GM19025 (cell line): ENCODE measurements around the gene SMO.
"Not testable (repeated sequence)": the region's sequence is repeated elsewhere in the genome, so short reads cannot be mapped to it uniquely, and the experiment has no call there.

Source experiments
- ATAC-seq: cut with Tn5 transposase; IDR thresholded peaks from one replicate; pipeline ENCODE4 v1.9.1; 2021; ENCODE audit warnings: mild to moderate bottlenecking, low read depth, moderate library complexity; ENCODE audit not compliant: unreplicated experiment

Gene SMO

DNA sequence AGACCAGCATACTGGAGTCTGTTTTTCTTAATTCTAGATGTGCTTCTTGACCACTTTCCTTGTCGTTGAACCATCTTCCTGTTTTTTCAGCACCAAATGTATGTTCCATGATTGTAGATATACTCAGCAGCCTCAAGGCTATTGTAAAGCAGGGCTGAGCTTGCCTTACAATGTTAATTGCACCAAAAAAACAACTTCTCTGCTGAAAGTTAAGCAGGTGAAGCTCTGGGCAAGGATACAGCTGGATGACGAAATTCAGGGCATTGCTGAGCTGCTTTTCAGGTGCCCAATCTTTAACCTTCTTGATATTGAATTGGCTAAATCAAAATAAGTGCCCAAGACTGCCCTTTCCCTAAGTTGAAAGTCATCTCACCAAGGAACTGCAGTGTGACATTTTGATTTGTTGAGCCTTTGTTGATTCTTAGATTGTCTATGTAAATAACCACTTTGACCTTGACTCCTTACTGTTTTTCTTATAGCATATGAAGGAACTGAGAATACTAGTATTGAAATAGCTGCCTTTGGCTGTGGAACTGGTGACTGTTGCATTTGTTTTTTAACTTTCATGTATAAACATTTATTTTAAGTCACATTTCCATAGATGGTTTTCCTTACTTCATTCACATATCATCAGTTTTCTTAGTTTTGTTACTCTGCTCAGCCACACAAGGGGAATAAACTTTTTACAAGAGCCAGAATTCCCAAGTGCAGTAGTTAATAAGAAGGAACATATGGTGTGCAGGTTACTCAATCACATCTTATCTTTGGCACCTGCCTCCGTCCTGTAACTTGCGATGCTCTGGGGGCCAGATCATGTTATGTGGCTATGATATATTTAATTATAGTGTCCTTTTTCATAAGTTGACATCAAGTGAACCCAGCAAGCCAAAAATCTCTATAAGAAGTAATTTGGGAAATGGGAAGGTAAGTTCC is 39.5 kb downstream of the SMO start:
- no peak for ATAC-seq

DNA sequence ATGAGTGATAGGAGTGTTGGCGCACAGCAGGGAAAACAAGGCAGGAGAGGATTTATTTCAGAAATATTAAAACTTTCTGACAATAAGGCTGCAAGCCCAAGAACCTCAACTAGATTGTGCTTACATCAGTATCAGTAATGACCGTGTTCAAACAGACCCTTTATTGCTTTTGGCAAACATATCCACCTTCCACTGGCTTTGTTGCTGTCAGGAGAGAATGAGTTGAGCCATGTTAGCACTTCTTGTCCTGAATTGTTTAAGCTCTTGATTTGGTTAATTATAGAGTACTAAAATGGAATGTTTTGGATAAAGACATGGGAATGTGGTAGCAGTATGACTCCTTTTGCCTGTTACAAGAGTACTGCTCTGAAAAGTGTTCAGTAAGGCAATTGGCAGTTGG is 40.2 kb downstream of the SMO start:
- no peak for ATAC-seq

DNA sequence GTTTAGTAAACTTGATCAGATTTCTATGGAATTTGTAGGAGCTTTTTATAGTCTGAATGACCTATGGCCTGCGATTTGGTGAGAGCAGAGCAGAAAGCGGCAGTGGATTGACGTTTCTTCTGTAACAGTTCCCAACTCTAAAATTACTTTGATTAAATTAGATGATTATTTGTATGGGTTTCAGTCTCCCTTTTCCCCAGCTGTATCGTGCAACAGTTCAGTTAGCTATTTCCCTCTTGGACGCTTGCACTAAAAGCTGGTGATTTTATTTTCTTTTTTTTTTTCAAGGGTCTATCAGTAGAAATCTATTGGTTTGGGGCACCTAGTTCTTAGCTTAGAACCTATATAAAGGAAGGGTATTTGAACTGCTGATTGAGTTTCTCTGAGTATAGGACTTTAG is 43.2 kb downstream of the SMO start:
- ATAC-seq, result no peak

GRCh38 chr7:129238546-129238945 is 50.1 kb downstream of the SMO start:
- no peak for ATAC-seq

- ATAC-seq, result no peak
Observed at GRCh38 chr7:129240119-129240820, 51.8 kb downstream of the SMO start.

DNA sequence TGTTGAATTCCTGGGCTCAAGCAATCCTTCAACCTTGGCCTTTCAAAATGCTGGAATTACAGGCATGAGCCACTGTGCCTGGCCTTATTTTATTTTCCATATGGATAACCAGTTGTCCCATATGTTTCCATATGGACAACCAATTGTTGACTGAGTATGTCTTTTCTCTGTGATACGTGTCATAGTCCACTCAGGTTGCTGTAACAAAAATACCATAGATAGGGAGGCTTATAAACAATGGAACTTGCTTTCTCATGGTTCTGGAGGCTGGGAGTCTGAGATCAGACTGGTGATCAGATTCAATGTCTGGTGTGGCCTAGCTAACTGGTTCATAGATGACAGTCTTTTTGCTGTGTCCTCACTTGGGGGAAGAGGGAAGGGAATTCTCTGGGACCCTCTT is 55.8 kb downstream of the SMO start:
- no peak for ATAC-seq

- no peak for ATAC-seq
Observed at GRCh38 chr7:129245533-129245932, 57.1 kb downstream of the SMO start.

GRCh38 chr7:129247087-129247486 is 58.7 kb downstream of the SMO start:
- ATAC-seq, result no peak

GRCh38 chr7:129252128-129252527 is 63.7 kb downstream of the SMO start:
- no peak for ATAC-seq

- ATAC-seq, result not testable (repeated sequence)
Observed at GRCh38 chr7:129252603-129253002, 64.2 kb downstream of the SMO start.

- ATAC-seq, result no peak
Observed at GRCh38 chr7:129255800-129256199, 67.4 kb downstream of the SMO start.

DNA sequence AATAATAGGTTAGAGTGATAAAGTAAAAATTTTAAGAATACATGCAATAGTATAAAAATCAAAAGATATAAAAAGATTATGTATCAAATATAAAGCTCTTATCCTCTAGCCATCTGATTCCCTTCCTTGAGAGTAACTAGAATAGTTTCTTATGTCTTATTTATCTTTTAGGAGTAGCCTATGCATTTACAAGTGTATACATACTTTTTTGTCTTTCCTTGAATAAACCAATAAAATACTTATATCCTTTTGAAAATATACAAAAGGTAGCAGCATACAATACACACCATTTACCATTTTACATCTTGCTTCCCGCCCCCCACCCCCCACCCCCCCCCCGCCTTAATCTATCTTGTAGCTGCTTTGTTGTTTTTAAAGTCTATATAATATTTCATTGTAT is 67.8 kb downstream of the SMO start:
- no peak for ATAC-seq

DNA sequence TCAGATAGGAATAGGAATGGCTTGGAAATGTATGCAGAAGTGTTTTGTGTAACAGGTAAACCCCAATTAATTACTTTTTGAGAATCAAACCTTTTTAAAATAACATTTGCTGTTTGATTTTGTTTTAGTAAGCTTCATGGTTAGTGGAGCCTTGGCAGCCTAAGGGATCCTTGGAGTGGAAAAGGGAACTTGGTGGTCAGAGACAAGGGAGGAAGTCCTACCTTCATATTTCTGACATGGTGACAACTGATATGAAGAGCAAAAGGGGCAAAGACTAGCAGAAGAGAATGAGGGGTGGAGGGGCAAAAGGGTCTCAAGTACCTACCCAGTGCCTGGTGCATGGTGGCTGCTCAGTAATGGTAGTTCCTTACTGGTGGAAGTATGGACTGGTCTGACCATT is 68.7 kb downstream of the SMO start:
- no peak for ATAC-seq

- ATAC-seq, result no peak
Observed at GRCh38 chr7:129258649-129259389, 70.4 kb downstream of the SMO start.

DNA sequence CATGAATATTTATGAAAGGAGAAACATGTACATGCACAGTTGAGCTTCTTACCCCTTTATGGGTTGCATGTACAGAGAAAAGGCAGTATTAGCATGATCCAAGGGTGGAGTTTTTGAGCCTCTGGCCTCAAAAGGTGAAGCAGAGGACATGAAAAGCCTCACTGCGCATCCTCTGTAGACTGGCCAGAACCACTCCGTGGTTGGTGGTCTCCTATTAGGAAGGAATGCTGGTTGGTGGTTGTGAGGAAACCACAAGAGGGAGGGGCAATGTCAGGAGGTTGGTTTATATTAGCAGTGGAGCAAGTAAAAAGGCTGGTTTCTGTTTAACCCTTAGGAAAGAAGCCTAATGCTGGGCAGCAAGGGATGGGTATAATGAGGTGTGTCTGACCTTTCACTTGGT is 73.9 kb downstream of the SMO start:
- ATAC-seq, result no peak
